ACC112 (cell line): Measurements from ENCODE around the gene TMIGD1.
"Not testable (repeated sequence)": the region's sequence is repeated elsewhere in the genome, so short reads cannot be mapped to it uniquely, and the experiment has no call there.

Experiments
- H2AFZ ChIP-seq: fragments of 200-600 bp; sonication (generic); one replicate; pipeline ENCODE4 v1.6.0; 2017; ENCODE audit warnings: antibody characterized with exemption, low read length; ENCODE audit not compliant: unreplicated experiment
- H3K27ac ChIP-seq: fragments of 200-600 bp; sonication (generic); 2 replicates; pipeline ENCODE4 v1.5.1; 2014; ENCODE audit warnings: low read depth, mild to moderate bottlenecking, antibody characterized with exemption, low read length, moderate library complexity
- H3K27me3 ChIP-seq: fragments of 200-600 bp; sonication (generic); 2 replicates; pipeline ENCODE4 v1.6.1; 2014; ENCODE audit warnings: mild to moderate bottlenecking, antibody characterized with exemption, low read length, moderate library complexity, mixed read lengths; ENCODE audit not compliant: insufficient read depth
- H3K36me3 ChIP-seq: fragments of 200-600 bp; sonication (generic); 2 replicates; pipeline ENCODE4 v1.6.1; 2016; ENCODE audit warnings: mild to moderate bottlenecking, antibody characterized with exemption, low read length, moderate library complexity, mixed read lengths; ENCODE audit not compliant: insufficient read depth
- H3K4me1 ChIP-seq: fragments of 200-600 bp; sonication (generic); one replicate; pipeline ENCODE4 v1.6.1; 2016; ENCODE audit warnings: low read length, mixed read lengths; ENCODE audit not compliant: insufficient read depth, unreplicated experiment, control insufficient read depth
- H3K4me3 ChIP-seq: fragments of 200-600 bp; sonication (generic); 2 replicates; pipeline ENCODE4 v1.5.1; 2014; ENCODE audit warnings: mild to moderate bottlenecking, low read depth, low read length
- H3K79me2 ChIP-seq: fragments of 200-600 bp; sonication (generic); one replicate; pipeline ENCODE4 v1.6.0; 2016; ENCODE audit warnings: low read length; ENCODE audit not compliant: control insufficient read depth, unreplicated experiment, insufficient read depth

Gene TMIGD1

DNA sequence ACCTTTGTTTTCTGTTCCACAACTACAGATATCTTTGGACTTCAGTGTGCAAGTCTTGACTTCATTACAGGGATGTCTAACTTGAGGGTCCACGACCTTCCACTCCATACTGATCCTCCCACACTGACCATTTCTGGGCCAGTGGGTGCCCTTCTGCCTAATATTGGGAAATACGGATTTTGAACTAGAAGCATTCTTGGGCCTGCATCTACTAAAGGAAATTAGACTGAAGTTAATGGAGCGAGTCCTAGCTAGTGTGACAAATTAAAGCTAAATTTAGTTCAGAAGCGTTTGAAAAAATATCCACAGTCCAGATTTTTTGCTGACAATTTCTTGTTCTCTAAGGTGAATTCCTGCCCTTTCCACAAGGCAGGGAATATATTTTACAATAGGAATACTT lies 9.9 kb upstream of the TMIGD1 start:
- Histone ChIP-seq H3K4me1 (peaks cover 50% of the 10 kb centered on the region), H3K27me3 (no peaks in the 10 kb centered on the region), H2AFZ (no peak overlapping the region), H3K27ac (no peak overlapping the region), H3K79me2 (no peaks in the 10 kb centered on the region), H3K4me3 (no peak overlapping the region), H3K36me3 (no peaks in the 10 kb centered on the region)

GRCh38 chr17:30343244-30343643 lies 9.4 kb upstream of the TMIGD1 start:
- H3K4me1 ChIP-seq = peaks cover 50% of the 10 kb centered on the region
- not testable (repeated sequence) for H3K27me3 ChIP-seq, H3K79me2 ChIP-seq, H3K4me3 ChIP-seq, H3K27ac ChIP-seq, H3K36me3 ChIP-seq, H2AFZ ChIP-seq

GRCh38 chr17:30341703-30342249 lies 7.9 kb upstream of the TMIGD1 start:
- no peaks in the 10 kb centered on the region for H3K27me3 ChIP-seq
- no peak overlapping the region for H2AFZ ChIP-seq
- H3K79me2 ChIP-seq = no peaks in the 10 kb centered on the region
- no peaks in the 10 kb centered on the region for H3K36me3 ChIP-seq
- no peak overlapping the region for H3K27ac ChIP-seq
- peaks cover 50% of the 10 kb centered on the region for H3K4me1 ChIP-seq
- no peak overlapping the region for H3K4me3 ChIP-seq

- H3K36me3 ChIP-seq = no peaks in the 10 kb centered on the region
- H2AFZ ChIP-seq = peak overlapping the region; percentile 89
- H3K79me2 ChIP-seq = no peaks in the 10 kb centered on the region
- H3K4me1 ChIP-seq = peaks cover 47% of the 10 kb centered on the region
- H3K27ac ChIP-seq = peak overlapping the region; percentile 72
- no peaks in the 10 kb centered on the region for H3K27me3 ChIP-seq
- peak overlapping the region; percentile 30 for H3K4me3 ChIP-seq
Observed at GRCh38 chr17:30340801-30341356, 7.0 kb upstream of the TMIGD1 start.

GRCh38 chr17:30339086-30339485 lies 5.2 kb upstream of the TMIGD1 start:
- H3K4me3 ChIP-seq = no peak overlapping the region
- H3K79me2 ChIP-seq = no peaks in the 10 kb centered on the region
- peaks cover 31% of the 10 kb centered on the region for H3K4me1 ChIP-seq
- no peaks in the 10 kb centered on the region for H3K27me3 ChIP-seq
- H2AFZ ChIP-seq = no peak overlapping the region
- no peak overlapping the region for H3K27ac ChIP-seq
- H3K36me3 ChIP-seq = no peaks in the 10 kb centered on the region

DNA sequence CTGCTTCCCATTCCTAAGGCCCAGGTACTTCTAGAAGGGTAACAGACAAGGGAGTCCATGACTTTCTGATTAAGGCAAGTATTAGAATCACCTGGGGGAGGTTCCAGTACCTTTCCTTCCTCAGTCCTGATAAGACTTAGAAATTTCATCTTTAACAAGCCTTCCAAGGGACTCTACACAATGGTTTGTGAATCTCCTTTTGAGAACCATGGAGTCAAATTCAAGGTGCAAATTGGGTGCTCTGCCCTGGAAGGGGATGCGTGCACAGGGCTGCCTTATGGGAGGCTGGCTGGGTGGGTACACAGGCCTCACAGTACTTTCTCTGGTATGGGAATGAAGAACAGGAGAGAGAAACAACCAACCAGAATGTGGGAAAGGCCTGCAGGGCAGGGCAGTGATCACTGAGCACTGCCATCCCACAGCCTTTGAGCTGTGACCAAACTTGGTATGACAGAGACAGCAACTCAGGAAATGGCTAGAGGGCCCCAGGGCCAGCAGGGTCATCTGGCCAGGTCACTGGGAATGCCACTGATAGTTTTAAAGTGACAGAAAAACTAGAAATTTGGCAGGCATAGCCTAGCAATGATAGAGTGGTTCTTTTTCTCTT lies 3.6 kb upstream of the TMIGD1 start:
- peaks cover 30% of the 10 kb centered on the region for H3K4me1 ChIP-seq
- H3K27me3 ChIP-seq = no peaks in the 10 kb centered on the region
- no peaks in the 10 kb centered on the region for H3K36me3 ChIP-seq
- H3K79me2 ChIP-seq = no peaks in the 10 kb centered on the region
- H2AFZ ChIP-seq = no peak overlapping the region
- H3K4me3 ChIP-seq = no peak overlapping the region
- no peak overlapping the region for H3K27ac ChIP-seq

DNA sequence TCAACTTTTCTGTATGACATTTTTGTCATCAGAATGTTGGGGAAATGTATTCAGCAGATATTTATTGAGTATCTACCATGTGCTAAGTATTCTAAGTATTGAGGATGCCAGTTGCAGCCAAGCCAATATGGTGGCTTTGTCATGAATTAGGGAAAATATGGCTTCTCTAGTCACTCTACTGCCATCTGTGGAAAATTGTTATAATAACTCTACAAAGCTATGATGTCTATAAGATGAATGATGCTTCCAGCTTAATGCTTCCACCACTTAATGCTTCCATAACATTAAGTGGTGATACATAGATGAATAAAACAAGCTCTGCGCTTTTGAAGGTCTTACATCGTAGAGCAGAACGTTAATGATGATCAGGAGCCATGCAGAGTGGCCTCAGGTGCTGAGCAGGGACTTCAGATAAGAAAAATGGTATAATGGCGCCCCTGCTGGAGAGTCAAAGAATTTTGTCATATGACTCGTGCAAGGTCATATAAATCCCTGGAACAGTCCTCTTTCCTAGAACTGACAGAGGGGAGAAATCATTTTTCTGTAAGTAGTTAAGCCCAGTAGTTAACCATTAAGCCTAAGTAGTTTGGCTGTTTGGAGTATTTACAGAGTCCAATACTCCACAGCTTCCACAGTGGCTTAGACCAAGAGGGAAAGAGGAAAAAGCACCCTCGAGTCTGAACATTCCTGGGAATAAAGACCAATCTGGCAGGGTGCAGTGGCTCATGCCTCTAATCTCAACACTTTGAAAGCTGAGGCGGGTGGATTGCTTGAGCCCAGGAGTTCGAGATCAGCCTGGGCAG lies 2.7 kb upstream of the TMIGD1 start:
- no peaks in the 10 kb centered on the region for H3K36me3 ChIP-seq
- no peak overlapping the region for H3K4me3 ChIP-seq
- H3K79me2 ChIP-seq = no peaks in the 10 kb centered on the region
- H3K27me3 ChIP-seq = no peaks in the 10 kb centered on the region
- H3K4me1 ChIP-seq = peaks cover 29% of the 10 kb centered on the region
- H3K27ac ChIP-seq = no peak overlapping the region
- no peak overlapping the region for H2AFZ ChIP-seq

- no peaks in the 10 kb centered on the region for H3K36me3 ChIP-seq
- H2AFZ ChIP-seq = no peak overlapping the region
- peaks cover 10% of the 10 kb centered on the region for H3K4me1 ChIP-seq
- H3K27me3 ChIP-seq = no peaks in the 10 kb centered on the region
- H3K27ac ChIP-seq = no peak overlapping the region
- H3K79me2 ChIP-seq = no peaks in the 10 kb centered on the region
- H3K4me3 ChIP-seq = no peak overlapping the region
Observed at GRCh38 chr17:30334421-30334820, 564 bp upstream of the TMIGD1 start.

DNA sequence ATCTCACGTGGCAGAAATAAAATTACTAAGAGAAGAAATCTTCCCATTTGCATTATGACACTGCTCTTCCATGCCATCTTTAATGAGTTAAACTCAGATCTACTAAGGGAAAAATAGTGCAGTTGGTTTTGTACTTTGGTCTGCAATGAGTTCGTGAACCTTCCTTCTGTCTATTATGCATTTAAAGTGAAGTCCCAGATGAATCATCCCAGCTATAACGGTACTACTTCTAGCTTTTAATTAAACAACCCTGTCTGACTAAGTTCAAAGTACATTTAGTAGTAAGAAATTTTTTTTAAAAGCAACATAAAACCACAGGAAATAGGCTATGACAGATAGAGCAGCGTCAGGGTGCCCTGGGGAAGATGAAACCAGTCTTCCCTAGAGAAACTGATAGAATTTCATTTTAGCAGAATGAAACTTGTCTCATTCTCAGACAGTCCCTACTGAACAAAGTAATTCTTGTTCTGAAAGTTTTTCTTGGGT lies 1.8 kb downstream of the TMIGD1 start:
- H3K27me3 ChIP-seq = no peaks in the 10 kb centered on the region
- peak overlapping the region; percentile 42 for H3K27ac ChIP-seq
- peak overlapping the region; percentile 59 for H2AFZ ChIP-seq
- H3K4me3 ChIP-seq = no peak overlapping the region
- H3K79me2 ChIP-seq = no peaks in the 10 kb centered on the region
- no peaks in the 10 kb centered on the region for H3K36me3 ChIP-seq
- H3K4me1 ChIP-seq = peaks cover 10% of the 10 kb centered on the region

DNA sequence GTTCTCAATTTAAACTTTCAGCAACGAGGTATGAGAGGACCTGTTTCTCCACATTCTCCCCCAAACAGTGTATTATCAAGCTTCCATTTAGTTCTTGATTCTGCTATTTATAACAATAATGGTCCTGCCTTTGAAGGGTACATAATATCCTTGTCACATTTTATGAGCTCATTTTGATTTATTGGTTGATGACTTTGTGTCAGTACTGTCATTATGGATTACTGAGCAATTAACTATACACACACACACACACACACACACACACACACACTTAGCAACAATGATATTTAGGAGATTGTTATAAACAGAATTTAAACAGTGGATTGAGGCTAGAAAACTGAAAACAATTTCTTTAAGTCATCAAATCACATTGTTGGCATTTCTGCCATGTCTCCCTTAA lies 7.0 kb downstream of the TMIGD1 start:
- Histone ChIP-seq H3K27ac (no peak overlapping the region), H3K79me2 (no peaks in the 10 kb centered on the region), H3K27me3 (no peaks in the 10 kb centered on the region), H3K4me3 (no peak overlapping the region), H2AFZ (no peak overlapping the region), H3K4me1 (peaks cover 13% of the 10 kb centered on the region), H3K36me3 (no peaks in the 10 kb centered on the region)
